HG03575 (cell line): ENCODE data around the gene IL22RA2.

Source experiments
- ATAC-seq: cut with Tn5 transposase; IDR thresholded peaks from one replicate; pipeline ENCODE4 v1.9.1; 2021; ENCODE audit not compliant: unreplicated experiment, insufficient number of reproducible peaks, low FRiP score; ENCODE audit errors: extremely low read depth

Gene IL22RA2

DNA sequence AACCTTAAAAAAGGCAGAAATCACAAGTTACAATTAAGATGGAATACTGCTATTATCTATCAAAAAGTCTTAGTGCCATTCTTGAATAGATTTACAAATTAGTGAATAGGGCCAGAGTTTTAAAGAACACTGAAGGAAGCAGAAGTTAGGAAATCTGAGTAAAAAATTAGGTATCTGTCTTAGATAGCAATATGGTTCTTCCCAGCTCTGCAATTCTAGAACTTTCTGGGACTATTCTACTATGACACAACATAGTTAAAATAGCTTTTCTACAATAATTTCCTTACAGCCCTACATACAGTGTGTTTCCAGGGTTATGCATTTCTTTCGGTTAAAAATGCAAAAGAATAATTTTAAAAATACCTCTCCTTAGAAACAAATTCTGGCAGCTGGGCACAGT, 27.6 kb upstream of the IL22RA2 start:
- no peak for ATAC-seq

DNA sequence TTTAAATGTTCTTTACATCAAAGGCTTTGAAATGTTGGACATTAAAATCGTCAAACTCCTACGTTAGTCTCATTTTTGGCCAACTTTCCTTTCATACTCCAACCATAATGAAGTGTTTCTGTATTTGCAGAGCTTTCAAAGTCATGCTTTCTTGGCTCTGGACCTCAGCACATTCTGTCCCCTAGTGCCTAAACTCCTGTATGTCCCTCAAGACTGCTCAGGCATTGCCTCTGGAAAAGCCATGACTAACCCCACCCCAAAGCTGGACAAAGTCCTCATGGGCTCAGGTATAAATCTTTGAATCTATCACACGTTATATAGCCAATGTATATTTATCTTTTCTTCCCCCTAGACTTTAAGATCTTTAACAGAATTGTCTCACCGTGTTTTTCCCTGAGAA, 26.8 kb upstream of the IL22RA2 start:
- no peak for ATAC-seq

DNA sequence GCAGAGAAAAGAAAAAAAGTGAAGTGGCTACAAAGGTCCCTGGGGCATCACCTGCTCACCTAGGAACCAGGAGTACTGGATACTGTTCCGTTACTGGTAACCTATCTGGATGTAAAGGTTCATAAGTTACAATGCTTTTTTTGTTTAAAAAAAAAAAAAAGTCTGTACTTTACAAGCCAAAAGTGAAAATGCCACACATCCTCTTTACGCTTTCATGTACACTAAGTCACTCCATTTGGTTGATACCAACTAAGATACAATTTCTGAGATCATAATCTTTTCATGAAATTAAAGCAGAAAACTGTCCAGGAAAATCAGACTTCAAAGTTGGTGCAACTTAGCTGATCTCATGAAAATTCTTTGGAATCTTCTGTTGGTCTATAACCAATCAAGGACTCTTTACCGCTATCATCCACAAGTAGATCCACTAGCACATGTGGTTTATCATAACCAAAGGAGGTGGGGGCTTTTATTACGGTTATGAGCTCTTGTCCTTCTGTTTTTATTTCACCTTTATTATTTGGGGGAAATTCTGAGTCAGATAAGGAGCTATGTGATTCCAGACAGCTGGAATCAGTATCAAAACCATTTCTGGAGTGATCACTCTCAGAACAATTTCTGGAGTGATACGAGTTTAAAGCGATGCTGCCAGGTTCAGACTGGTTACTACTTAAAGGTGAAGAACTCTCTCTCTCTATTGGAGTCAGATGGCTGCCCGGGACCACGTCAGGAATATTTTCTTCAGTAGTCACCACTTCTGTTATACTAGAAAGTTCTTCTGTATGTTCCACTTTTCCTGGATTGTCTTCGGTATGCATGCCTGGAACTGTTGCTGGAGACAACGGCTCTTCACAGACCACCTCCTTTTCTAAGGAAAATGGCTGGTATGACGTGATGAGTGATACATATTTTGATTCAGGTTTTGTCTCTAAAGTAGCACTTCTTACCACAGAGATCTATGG, 24.5 kb upstream of the IL22RA2 start:
- ATAC-seq = no peak

DNA sequence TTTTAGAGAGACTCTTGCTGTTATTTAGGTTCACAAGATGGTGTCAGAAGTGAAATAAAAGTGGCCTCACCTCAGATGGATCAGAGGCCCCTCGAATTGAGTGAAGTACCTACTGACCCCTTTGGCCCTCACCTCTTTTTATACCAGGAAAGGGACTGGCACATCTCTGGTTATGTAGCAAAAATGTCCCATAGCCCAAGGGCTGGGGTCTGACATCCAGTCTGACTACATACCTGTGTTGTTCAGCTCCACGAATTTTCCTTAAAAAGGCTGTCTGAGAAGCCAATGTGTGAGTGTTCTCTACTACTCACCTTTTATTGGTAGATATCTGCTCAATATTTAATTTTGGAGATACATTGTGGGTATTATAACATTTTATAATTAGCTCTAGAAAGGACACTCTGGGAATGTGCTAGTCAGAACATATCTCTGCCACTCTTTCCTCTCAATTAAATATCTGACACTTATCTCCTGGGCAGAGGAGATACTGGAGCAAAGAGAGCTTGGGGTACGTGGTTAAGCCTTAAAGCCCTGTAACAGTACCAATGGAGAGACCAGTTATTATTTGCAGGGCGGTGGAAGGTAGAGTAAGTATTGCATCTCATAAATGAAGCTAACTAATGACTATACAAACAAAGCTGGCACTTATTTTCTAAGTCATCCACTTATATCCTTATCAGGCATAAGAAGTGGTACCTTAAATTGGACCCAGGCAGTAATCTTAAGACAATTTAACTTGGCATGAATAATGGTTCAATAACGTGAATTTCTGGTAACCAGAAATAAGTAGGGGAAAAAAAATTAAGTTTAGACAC, 20.0 kb upstream of the IL22RA2 start:
- no peak for ATAC-seq

DNA sequence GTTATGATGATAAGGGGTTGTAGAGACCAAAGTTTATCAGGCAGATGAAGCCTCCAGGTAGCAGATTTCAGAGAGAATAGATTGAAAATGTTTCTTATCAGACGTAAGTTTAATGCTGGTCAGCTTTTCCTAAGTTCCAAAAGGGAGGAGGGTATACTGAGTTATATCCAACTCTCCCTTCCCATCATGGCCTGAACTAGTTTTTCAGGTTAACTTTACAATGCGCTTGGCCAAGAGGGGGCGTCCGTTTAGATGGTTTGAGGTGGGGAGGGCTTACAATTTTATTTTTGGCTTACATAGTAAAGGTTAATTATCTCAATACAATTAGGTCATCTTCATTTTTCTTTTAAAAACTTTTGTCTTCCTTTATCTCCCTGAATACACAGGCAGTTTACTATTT, 19.4 kb upstream of the IL22RA2 start:
- ATAC-seq = no peak

DNA sequence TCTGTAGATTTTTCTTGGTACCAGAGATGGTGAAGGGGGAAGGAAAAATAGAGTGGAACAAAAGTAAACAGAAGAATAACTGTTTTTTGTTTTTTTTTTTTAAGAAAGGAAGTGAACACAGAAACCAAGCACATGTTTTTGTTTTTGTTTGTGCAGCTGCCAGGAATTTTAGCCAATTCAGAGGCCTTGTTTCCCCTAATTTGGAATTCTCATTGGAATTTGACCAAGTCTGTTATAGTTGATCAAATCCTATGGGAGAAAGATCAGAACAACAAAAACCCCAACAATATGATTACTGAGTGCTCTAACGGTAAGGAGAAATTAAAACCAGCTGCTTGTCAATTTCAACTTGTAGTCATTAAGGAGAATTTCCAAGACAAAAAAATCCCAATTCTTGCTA, 18.2 kb upstream of the IL22RA2 start:
- no peak for ATAC-seq

DNA sequence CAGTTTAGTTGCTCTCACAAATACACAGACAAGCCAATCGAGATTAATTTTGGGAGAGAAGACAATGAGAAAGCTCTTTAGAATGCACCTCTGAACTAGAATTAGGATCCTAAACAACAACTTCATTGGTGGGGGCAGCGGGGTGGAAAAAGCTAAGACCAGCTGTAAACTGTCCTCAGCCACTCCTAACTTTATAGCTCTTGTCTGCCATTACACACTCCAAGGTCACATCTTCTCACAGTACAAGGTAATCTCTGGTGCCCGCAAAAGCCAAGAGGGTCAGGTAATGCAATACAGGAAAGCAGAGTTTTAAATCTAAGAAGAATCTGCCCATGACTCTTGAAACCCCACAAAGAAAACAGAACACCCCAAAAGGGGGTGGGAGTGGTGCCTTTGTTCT, 17.8 kb upstream of the IL22RA2 start:
- ATAC-seq = no peak

DNA sequence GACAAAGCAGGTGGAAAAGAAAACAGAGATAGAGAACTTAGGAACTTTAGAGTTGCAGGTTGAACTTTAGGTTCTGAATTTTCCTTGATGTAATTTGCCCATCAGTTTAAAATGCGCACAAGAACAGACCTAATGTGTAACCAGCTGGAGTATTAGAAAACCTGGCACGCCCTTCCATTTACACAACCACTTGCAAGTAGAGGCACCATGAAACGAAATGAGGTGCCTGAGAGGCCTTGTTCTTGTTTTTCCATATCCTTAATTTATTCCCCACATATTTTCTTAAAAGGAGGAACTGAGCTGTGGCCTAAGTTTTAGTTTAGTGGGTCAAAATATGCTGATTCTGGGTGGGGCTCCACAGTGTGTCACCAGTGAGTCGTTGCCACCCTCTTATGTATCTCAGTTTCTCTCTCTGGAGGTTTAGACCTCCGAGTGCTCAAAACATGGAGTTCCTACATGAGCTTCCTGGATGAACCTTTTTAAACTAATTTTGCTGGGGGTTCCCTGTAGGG, 17.2 kb upstream of the IL22RA2 start:
- ATAC-seq = no peak

DNA sequence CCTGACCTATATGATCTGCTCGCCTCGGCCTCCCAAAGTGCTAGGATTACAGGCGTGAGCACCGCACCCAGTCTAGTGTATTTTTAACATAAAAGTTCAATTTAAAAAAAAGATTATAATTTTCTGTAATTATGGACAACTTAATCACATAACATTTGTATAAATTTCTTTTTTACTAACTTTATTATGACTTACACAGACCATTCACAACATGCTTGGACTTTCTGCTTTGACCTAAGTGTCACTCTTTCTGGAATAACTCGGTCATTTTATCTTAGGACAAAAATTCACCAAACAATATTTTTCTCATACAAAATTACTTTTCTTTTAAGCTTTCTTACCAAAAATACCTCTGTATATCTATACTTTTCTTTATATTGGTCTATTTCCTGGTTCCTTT, 15.4 kb upstream of the IL22RA2 start:
- ATAC-seq = no peak

DNA sequence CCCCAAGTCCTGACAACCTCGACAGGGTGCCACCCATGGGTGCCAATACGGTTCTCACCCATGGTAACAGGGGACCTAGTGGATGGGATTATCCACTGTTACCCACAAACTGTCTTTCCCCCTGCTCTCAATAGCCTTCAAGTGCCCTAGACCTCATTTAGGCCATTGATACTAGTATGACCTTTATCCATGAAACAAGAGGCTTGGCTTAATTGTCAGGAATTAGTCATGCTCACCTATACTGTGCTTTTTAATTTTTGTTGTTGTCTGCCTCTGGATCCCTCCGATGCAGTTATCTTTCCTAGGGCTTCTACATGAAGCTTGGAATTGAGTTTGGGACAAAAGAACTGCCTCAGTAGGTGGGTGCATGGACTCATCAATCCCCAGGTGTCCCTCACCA, 11.8 kb upstream of the IL22RA2 start:
- no peak for ATAC-seq

DNA sequence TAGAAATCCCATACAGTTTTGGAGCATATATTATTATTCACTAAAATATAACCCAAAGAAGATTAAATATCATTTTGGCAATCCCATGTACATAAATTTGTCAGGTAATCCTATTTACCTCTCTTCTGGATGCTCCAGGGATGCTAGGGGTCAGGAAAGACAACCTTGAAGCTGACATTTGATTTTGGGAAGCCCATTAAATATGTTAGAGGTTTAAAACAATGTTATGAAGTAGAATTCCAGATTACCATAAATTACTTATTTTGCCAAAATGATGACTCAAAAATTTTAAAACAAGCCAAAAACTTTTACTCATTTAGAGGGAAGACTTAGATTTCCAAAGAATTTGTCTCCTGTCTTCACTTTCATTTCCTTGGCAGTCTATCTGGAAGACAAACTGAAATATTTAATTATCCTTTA, 9.2 kb upstream of the IL22RA2 start:
- ATAC-seq = no peak

DNA sequence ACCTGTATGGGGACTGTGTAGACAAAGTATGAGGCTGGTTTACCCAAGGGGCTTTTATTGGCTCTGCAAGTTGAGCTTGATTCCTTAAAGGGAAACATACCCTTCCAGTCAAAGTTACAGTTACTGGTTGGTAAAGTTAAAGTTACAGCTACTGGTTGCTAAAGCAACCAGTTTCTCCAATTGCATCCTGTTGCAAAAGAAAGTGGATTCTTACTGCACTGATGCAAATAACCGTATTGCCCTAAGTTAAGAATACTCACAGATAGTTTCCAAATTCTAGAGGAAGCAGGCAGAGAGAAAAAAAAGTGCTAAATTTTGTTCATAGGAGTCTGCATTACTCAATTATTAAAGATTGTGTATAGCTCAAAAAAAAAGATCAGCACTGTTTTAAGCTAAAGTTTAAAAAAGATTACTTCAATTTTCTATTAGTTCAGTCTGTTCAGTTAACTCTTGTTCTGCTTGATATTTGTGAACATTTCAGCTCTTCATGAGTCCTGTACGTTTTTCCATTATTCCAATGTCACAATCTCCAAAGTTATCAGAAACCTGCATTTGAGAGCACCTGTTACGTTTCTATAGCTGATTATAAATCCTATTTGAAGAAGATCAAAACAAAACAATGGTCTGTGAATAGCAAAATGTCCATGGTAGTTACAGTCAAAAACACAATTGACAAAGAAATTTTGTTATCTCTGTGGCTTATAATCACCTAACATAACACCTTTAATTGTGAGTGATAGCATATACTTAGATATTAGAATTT, 8.6 kb upstream of the IL22RA2 start:
- no peak for ATAC-seq

DNA sequence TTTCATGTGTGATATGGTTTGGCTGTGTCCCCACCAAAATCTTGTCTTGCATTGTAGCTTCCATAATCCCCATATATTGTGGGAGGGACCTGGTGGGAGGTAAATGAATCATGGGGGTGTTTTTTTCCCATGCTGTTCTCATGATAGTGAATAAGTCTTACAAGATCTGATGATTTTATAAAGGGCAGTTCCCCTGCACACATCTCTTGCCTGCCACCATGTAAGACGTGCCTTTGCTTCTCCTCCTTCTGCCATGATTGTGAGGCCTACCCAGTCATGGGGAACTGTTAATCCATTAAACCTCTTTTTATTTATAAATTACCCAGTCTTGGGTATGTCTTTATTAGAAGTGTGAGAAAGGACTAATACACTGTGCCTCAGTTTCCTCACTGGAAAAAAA, 4.2 kb upstream of the IL22RA2 start:
- ATAC-seq = no peak

DNA sequence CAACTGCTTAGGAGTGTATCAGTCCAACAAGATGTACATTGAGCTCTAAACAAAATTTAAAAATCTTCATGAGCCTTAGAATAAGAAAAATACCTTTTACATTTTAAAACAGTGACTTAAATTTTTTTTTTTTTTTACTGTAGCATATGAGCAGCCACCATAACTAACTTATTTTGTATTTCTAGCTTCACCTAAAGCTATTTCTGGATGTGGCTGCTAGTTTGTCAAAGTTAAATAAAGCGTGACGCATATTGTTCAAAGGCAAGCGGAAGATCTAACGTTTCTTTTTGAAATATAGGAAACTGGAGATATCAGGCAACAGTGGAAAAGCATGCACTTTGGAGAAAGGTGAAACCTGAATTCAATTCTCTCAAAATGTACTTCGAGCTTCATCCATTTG, 3.3 kb upstream of the IL22RA2 start:
- ATAC-seq = no peak

DNA sequence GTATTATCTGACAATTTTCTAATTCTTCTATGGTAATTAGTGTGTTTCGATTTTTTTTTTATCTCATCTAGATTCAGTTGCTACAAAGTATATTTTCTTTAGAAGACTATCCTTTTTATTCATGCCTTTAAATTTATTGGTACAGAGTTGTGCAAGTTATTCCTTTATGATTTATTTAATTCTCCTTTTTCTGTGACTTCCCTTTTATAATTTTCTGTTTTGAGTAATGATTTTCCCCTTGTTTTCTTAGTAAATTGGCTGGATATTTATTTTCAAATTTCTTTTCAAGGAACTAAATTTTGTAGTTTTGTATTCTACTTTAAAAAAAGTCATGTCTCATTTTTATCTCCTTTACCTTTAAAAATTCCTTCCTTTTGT, 2.4 kb upstream of the IL22RA2 start:
- no peak for ATAC-seq

DNA sequence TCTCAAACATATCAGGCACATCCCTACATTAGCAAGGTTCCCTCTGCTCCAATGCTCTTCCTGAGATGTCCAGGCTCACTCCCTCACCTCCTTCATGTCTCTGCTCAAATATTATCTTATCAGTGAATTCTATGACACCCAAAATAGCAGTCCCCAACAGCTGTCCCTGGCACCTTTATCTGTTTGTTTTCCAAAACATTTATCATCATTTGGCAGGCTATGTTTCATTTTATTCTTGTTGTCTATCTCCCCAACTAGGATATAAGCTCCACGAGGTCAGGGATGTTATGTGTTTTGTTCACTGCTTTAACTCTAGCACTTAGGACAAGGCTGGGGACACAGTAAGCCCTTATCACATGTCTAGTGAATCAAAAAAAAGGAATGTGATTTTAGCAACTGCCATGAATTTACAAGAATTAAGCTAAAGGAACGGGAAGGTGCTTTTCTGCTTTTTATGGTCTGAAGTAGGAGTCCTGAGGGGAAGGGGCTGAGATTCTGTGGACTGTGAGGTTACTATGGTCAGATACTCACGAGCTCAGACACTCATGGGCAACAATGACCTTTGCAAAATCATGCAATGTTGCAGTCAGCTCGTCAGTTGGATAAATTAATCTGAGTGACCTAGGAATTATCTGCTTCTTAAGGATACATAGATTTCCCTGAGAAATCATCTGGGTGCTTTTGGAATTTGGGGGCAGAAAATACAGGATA, 1.9 kb upstream of the IL22RA2 start:
- no peak for ATAC-seq

DNA sequence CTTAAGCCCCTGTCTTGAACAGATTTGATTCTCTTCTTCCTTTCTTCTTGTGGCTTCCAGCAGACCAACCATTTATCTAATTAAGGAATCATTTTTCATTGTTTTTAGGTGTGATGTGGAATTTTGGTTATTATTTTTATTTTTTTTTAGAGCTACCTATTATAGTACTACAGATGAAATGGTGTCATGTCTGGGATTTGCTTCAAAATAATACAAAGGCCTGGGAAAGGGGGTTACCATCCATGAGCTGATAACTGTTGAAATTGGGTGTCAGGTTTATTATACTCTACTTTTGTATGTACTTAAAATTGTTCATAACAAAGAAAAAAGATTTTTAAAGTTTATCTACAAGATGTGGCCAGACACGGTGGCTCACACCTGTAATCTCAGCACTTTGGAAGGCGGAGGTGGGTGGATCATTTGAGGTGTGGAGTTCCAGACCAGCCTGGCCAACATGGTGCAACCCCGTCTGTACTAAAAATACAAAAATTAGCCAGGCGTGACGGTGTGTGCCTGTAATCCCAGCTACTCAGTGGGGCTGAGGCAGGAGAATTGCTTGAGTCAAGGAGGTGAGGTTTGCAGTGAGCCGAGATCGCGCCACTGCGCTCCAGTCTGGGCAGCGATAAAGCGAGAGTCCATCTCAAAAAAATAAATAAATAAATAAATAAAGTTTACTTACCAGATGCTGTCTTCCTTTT, 561 bp downstream of the IL22RA2 start:
- ATAC-seq = no peak
